ENCODE data around the gene EYA3. TPM values are rescaled to one million over a fixed set of nuclear protein-coding genes. Genes with fewer than 3 reads are reported as not detected.

The EYA3 gene
- total RNA-seq, 2 experiments from 2014 or later, result 5.7 to 6.4 TPM

DNA sequence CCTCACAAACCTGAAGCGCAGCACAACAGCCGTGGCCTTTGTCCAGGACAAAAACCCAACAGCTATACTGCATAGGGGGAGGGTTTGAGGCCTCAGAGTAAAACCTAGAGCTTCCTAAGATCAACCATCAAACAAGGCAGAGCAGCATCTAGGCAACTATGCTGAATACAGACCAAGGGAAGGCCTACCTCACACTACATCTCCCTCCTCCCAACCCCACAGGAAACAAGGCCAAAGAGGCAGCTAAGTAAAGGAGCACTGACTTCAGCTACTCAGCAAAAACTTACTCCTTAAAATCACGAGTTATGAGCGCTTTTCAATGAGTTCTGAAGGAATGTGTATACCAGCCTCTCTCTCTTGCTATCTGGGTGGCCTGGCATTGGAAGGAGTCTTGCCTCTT is 116.3 kb downstream of the EYA3 start:
- Mint-ChIP-seq H3K27me3 (no peaks in the 10 kb centered on the region), H3K9me3 (no peaks in the 10 kb centered on the region), H3K4me3 (no peak overlapping the region), H3K36me3 (ENCODE audit: low read depth) (peaks cover 40% of the 10 kb centered on the region), H3K27ac (no peak overlapping the region), H3K4me1 (ENCODE audit: low read depth) (peaks cover 25% of the 10 kb centered on the region)
- no peak for ATAC-seq (ENCODE audit: poor library complexity)
- H3K9me3 ChIP-seq (ENCODE audit: control insufficient read depth in 1 of 2, insufficient read depth in 1 of 2, low read length in 2 of 2), result no peaks in the 10 kb centered on the region
- no peaks in the 10 kb centered on the region for H3K27me3 ChIP-seq (ENCODE audit: control insufficient read depth in 1 of 2, insufficient read depth in 2 of 2, low read length in 2 of 2)
- ChIA-PET CTCF (interaction anchor here (0.8 kb wide), 1 partner anchor 8 kb away, joined by 3 read pairs; no protein-coding TSS in a partner anchor), POLR2A (interaction anchor here (0.9 to 1.4 kb wide), 2 partner anchors 10 to 114 kb away, joined by 3 to 4 read pairs; no protein-coding TSS in a partner anchor)
- no peaks in the 10 kb centered on the region for H3K4me1 ChIP-seq (ENCODE audit: insufficient read depth, low read length)
- no peak overlapping the region for H3K4me3 ChIP-seq (ENCODE audit: low read length)
- intact Hi-C loops (cut with DNase I, micrococcal nuclease), result no loop called here
- no peak overlapping the region for H3K27ac ChIP-seq (ENCODE audit: low read depth in 1 of 2, low read length in 2 of 2)
- no peak for DNase-seq
- TF ChIP-seq, protein P1, sequence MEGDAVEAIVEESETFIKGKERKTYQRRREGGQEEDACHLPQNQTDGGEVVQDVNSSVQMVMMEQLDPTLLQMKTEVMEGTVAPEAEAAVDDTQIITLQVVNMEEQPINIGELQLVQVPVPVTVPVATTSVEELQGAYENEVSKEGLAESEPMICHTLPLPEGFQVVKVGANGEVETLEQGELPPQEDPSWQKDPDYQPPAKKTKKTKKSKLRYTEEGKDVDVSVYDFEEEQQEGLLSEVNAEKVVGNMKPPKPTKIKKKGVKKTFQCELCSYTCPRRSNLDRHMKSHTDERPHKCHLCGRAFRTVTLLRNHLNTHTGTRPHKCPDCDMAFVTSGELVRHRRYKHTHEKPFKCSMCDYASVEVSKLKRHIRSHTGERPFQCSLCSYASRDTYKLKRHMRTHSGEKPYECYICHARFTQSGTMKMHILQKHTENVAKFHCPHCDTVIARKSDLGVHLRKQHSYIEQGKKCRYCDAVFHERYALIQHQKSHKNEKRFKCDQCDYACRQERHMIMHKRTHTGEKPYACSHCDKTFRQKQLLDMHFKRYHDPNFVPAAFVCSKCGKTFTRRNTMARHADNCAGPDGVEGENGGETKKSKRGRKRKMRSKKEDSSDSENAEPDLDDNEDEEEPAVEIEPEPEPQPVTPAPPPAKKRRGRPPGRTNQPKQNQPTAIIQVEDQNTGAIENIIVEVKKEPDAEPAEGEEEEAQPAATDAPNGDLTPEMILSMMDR (IDR thresholded peaks at IDR 0.05), result no peak
- H3K36me3 ChIP-seq (ENCODE audit: insufficient read depth, low read length), result peaks cover 44% of the 10 kb centered on the region

DNA sequence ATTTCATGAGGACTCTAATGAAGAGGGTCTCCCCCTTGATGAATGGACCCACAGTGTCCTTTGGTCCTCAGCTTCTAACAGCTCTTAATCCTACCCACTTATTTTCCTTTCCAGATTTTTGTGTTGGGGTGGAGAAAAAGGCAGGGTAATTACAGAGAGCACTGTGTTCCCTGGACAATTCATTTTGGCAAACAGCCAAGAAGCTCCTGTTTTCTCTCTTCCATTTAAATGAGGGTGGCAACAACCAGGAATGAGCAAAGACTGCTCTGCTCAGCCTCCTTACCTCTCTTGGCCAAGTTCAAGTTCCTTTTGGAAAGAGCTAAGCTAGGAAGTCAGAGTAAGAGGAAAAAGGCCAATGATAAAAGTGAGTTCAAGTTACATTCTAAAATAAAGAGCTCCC is 116.7 kb downstream of the EYA3 start:
- Mint-ChIP-seq H3K9me3 (no peaks in the 10 kb centered on the region), H3K27me3 (no peaks in the 10 kb centered on the region), H3K4me1 (ENCODE audit: low read depth) (peaks cover 25% of the 10 kb centered on the region), H3K4me3 (no peak overlapping the region), H3K27ac (no peak overlapping the region), H3K36me3 (ENCODE audit: low read depth) (peaks cover 40% of the 10 kb centered on the region)
- no peaks in the 10 kb centered on the region for H3K4me1 ChIP-seq (ENCODE audit: insufficient read depth, low read length)
- H3K36me3 ChIP-seq (ENCODE audit: insufficient read depth, low read length), result peaks cover 48% of the 10 kb centered on the region
- intact Hi-C loops (cut with DNase I, micrococcal nuclease), result no loop called here
- H3K27ac ChIP-seq (ENCODE audit: low read depth in 1 of 2, low read length in 2 of 2), result no peak overlapping the region
- DNase-seq (no peak), ATAC-seq (ENCODE audit: poor library complexity) (no peak)
- ChIA-PET CTCF (interaction anchor here (0.8 to 1.5 kb wide), 2 partner anchors 8 to 114 kb away, joined by 3 to 5 read pairs; no protein-coding TSS in a partner anchor), POLR2A (interaction anchor here (0.9 to 1.4 kb wide), 3 partner anchors 10 to 114 kb away, joined by 3 to 4 read pairs (median 3); no protein-coding TSS in a partner anchor)
- H3K9me3 ChIP-seq (ENCODE audit: control insufficient read depth in 1 of 2, insufficient read depth in 1 of 2, low read length in 2 of 2), result no peaks in the 10 kb centered on the region
- no peaks in the 10 kb centered on the region for H3K27me3 ChIP-seq (ENCODE audit: control insufficient read depth in 1 of 2, insufficient read depth in 2 of 2, low read length in 2 of 2)
- no peak overlapping the region for H3K4me3 ChIP-seq (ENCODE audit: low read length)
- TF ChIP-seq, protein P1 (IDR thresholded peaks at IDR 0.05), result no peak

DNA sequence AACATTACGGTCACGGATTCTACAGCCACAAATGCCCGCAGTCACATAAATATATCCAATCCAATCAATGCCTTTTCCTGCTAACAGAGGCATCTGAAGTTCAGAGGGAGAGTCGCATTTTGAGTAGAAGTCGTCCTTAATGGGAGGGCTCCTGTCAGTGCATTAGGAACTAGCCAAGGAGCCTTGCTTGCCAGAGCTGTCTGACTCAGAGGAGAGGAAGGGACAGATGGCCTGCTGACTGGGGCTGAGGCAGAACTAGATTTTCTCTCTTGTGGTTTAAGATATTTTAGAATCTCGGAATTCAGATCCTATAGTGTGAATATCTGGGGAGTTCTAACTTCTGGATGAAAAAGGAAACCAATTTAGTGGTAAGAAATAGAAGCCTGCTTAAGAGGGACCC is 118.0 kb downstream of the EYA3 start:
- H3K36me3 ChIP-seq (ENCODE audit: insufficient read depth, low read length), result peaks cover 60% of the 10 kb centered on the region
- H3K27ac Mint-ChIP-seq, result peak overlapping the region; percentile 57
- intact Hi-C loops (cut with DNase I, micrococcal nuclease), result no loop called here
- no peaks in the 10 kb centered on the region for H3K9me3 ChIP-seq (ENCODE audit: control insufficient read depth in 1 of 2, insufficient read depth in 1 of 2, low read length in 2 of 2)
- peaks cover 52% of the 10 kb centered on the region for H3K36me3 Mint-ChIP-seq (ENCODE audit: low read depth)
- no peak overlapping the region for H3K27ac ChIP-seq (ENCODE audit: low read depth in 1 of 2, low read length in 2 of 2)
- TF ChIP-seq, protein P1 (IDR thresholded peaks at IDR 0.05), result no peak
- no peak for DNase-seq
- peaks cover 25% of the 10 kb centered on the region for H3K4me1 Mint-ChIP-seq (ENCODE audit: low read depth)
- H3K4me1 ChIP-seq (ENCODE audit: insufficient read depth, low read length), result no peaks in the 10 kb centered on the region
- no peaks in the 10 kb centered on the region for H3K9me3 Mint-ChIP-seq
- no peaks in the 10 kb centered on the region for H3K27me3 ChIP-seq (ENCODE audit: control insufficient read depth in 1 of 2, insufficient read depth in 2 of 2, low read length in 2 of 2)
- no peak for ATAC-seq (ENCODE audit: poor library complexity)
- ChIA-PET POLR2A (interaction anchor here (0.9 kb wide), 1 partner anchor 11 kb away, joined by 3 read pairs; the partner anchor contains the start of gene XKR8), CTCF (interaction anchor here (1.5 kb wide), 1 partner anchor 112 kb away, joined by 5 read pairs; no protein-coding TSS in a partner anchor)
- H3K27me3 Mint-ChIP-seq, result no peaks in the 10 kb centered on the region
- H3K4me3 Mint-ChIP-seq, result no peak overlapping the region
- no peak overlapping the region for H3K4me3 ChIP-seq (ENCODE audit: low read length)

Measured in CD4-positive, alpha-beta T cell (primary cell).